ENCODE results near the gene ATP6V1F.

- no peak for TF ChIP-seq GATA2 (IDR thresholded peaks at IDR 0.05; ENCODE audit: low read depth, low read length)
- TF ChIP-seq GATA3 (IDR thresholded peaks at IDR 0.05; ENCODE audit: low read depth, low read length): no peak
Observed at GRCh38 chr7:128856001-128856718, 6.5 kb upstream of the ATP6V1F start.

Data from SH-SY5Y (cell line).